Activated CD4-positive, alpha-beta T cell treated with anti-CD3 and anti-CD28 coated beads for 36 hours (primary cell): ENCODE measurements around the gene ZNF503. TPM values are rescaled to one million over a fixed set of nuclear protein-coding genes. Genes with fewer than 3 reads are reported as not detected.

Experiments
- ATAC-seq: fragments of 200-7000 bp; cut with Tn5 transposase; one replicate; pipeline ENCODE4 v1.10.0; 2021; ENCODE audit warnings: mild to moderate bottlenecking, moderate library complexity
- CTCF ChIA-PET: fragments of 350-600 bp; sonication (Branson Sonifier 250); formaldehyde crosslinking; loops from one replicate; lab custom pipeline; 2021; ENCODE audit warnings: antibody characterized with exemption; lab: Charles Lee
- POLR2A ChIA-PET: fragments of 350-600 bp; sonication (Branson Sonifier 250); formaldehyde crosslinking; loops from one replicate; lab custom pipeline; 2021; ENCODE audit warnings: antibody characterized with exemption, inconsistent platforms; lab: Charles Lee
- DNase-seq: peaks from one replicate; pipeline ENCODE4 v3.0.0-alpha.2; 2020
- H3K27ac Mint-ChIP-seq: one replicate; pipeline ENCODE4 v1.8.0; 2021; ENCODE audit warnings: mixed read lengths
- H3K27me3 Mint-ChIP-seq: one replicate; pipeline ENCODE4 v1.8.0; 2021; ENCODE audit warnings: mixed read lengths
- H3K36me3 Mint-ChIP-seq: one replicate; pipeline ENCODE4 v1.8.0; 2021; ENCODE audit warnings: low read depth, mixed read lengths
- H3K4me1 Mint-ChIP-seq: one replicate; pipeline ENCODE4 v1.8.0; 2021; ENCODE audit warnings: mixed read lengths
- H3K4me3 Mint-ChIP-seq: one replicate; pipeline ENCODE4 v1.8.0; 2021; ENCODE audit warnings: mild to moderate bottlenecking, moderate library complexity, mixed read lengths
- H3K9me3 Mint-ChIP-seq: one replicate; pipeline ENCODE4 v1.8.0; 2021; ENCODE audit warnings: low read depth, mixed read lengths
- intact Hi-C, 2 experiments: fragments of 100-400 bp; cut with DNase I in 1 of 2; cut with micrococcal nuclease in 1 of 2; formaldehyde crosslinking; loops; one replicate each; pipeline versions ENCODE4 v1.14.2 to v1.15.1; 2022 to 2024; cut with DNase I, micrococcal nuclease
- total RNA-seq, 2 experiments: library from RNA; stranded (reverse); gene quantifications; one replicate each; pipeline ENCODE4 v1.2.3, GENCODE V29; 2021

ZNF503 gene
- total RNA-seq, 2 experiments from 2014 or later = 0.40 to 0.46 TPM

DNA sequence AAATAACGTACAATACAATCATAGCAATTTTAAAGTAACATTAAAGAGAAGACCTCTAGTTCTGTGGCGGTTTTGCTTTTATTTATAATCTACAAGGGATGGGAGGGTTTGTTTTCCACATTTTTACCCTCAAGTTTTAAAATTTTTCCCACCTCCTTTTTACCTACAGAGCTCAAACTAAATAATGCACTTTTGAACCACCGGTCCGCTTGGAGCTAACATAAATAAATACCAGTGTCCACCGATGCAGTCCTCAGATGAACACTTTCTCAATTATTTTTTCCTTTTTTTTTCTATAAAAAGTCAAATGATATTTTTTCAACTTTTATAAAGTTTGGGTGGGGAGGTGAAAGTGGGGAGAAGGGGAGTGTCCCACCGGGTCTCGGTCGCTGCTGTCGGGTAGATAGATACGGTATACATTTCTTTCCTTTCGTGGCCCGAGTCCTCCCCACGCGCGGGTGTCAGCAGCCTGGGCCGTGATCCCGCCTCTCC, 3.3 kb downstream of the ZNF503 start:
- Mint-ChIP-seq H3K9me3 (no peaks in the 10 kb centered on the region), H3K4me1 (peaks cover 20% of the 10 kb centered on the region), H3K36me3 (no peaks in the 10 kb centered on the region), H3K27me3 (peaks cover 54% of the 10 kb centered on the region), H3K4me3 (no peak overlapping the region), H3K27ac (no peak overlapping the region)
- ATAC-seq (no peak), DNase-seq (no peak)
- intact Hi-C loops = loop anchor here in 1 of 2 experiments (5.0 to 10.0 kb wide), 4 partner anchors 517 to 1714 kb away; no protein-coding TSS in a partner anchor
- ChIA-PET POLR2A (no interaction called here), CTCF (no interaction called here)

DNA sequence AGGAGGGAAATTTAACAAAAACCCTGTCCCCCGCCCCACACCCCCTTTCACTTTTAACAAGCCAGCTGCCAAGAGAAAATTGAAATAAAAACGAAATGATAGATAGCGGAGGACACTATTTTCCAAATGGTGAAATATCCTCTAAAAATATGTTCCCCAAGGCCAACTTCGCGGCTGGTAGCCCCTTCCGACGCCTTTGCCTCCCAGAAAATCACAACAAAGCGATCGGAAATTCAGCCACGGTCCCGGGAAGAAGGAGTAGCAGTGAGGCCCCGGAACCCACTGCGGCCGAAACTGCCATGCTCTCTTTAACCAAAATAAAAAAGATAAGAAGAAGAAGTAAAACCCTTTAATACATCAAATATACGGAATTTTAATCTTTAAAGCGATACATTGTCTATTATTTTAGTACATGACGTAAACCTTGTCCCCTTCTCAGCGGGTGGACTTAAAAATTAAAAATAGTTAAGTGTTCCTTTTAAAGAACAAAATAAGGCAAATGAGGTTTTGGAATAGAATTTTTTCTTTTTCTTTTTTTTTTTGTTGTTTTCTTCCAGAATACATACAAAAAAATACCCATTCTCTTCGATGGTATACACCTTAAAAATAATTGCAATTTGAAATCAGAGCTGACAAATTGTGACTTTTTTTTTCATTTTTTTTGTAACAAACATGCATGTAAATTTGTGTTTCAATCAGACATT, 3.9 kb downstream of the ZNF503 start:
- no peak overlapping the region for H3K4me3 Mint-ChIP-seq
- H3K27me3 Mint-ChIP-seq = peaks cover 51% of the 10 kb centered on the region
- H3K36me3 Mint-ChIP-seq = no peaks in the 10 kb centered on the region
- no peaks in the 10 kb centered on the region for H3K9me3 Mint-ChIP-seq
- no peak for DNase-seq
- CTCF ChIA-PET = no interaction called here
- no peak for ATAC-seq
- peaks cover 15% of the 10 kb centered on the region for H3K4me1 Mint-ChIP-seq
- no peak overlapping the region for H3K27ac Mint-ChIP-seq
- POLR2A ChIA-PET = no interaction called here
- intact Hi-C loops = loop anchor here in 1 of 2 experiments (5.0 to 10.0 kb wide), 4 partner anchors 517 to 1715 kb away; no protein-coding TSS in a partner anchor

DNA sequence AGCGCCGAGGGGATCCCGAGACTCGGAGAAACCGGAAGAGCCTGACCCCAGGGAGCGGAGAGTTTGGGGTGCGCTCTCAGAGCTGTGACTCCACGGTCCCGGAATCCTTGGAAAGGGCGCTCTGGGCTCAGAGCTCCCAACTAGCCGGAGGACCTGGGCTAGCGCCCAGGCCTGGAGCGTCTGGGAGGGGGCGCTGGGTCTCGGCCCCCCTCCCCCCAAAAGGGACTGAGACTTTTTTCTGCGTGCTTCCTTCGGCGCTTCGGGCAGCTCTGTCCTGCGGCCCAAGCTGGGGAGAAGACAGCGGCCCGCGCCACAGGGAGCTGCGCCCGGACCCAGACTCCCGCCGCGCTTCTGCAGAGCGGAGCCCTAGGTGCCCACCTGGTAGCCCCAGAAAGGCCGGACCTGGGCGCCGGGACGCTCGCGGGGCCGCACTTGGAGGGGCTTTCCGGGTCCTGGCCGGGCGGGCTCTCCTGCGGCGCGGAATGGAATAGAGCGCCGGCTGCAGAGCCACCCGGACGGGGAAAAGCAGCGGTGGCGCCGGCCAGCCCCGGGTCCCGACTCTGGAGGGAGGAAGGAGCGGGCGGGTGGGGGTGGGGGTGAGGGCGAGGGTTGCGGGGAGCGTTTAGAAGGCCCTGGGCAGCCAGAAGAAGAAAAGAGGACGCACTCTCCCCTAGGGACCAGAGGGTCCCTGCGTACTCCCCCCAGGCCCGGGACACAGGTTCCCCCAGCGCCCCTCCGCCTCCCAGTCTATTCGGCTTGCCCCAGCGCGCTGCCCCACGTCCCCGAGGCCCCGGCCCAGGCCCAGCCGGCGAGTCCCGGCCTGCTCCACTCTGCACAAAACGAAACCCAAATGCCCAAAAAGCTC, 4.7 kb downstream of the ZNF503 start:
- H3K36me3 Mint-ChIP-seq = no peaks in the 10 kb centered on the region
- H3K4me1 Mint-ChIP-seq = peaks cover 10% of the 10 kb centered on the region
- H3K9me3 Mint-ChIP-seq = no peaks in the 10 kb centered on the region
- POLR2A ChIA-PET = no interaction called here
- no peak for DNase-seq
- intact Hi-C loops = loop anchor here in 1 of 2 experiments (5.0 to 10.0 kb wide), 4 partner anchors 518 to 1715 kb away; no protein-coding TSS in a partner anchor
- CTCF ChIA-PET = interaction anchor here (0.7 to 1.2 kb wide), 2 partner anchors 11 to 46 kb away, joined by 3 to 4 read pairs; no protein-coding TSS in a partner anchor
- ATAC-seq = no peak
- H3K27ac Mint-ChIP-seq = no peak overlapping the region
- H3K27me3 Mint-ChIP-seq = peaks cover 51% of the 10 kb centered on the region
- H3K4me3 Mint-ChIP-seq = no peak overlapping the region

DNA sequence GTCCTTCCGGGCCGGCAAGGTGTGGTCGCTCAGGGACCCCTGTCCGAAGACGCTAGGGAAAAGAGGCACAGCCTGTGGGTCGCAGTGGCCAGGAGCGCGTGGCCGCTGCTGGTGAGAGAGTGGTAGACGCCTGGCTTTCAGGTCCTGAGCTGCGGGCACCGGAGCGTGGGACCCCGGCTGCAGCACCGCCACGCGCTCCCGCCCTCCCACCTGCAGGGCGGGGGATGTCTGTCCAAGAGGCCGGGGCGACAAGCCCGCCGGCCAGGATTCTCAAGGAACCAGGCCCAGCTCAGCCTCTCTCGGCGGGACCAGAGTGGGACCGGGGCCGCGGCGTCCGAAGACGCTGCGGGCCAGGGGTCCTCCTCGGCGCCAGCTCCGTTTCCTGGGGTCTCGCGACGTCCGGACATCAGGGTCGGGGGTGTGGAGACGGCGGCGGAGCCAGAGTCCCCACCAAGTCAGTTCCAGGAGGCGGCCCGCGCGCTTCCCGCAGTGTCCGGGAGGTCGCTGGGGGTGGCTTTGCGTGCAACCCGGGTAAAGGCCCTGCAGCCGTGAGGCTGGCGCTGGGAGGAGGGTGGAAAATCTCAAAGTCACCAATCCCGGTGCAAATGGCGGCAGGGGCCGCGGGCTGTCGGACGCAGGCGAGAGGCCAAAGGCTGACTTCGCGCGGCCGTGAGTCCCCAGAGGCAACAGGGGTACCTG, 5.5 kb downstream of the ZNF503 start:
- no peaks in the 10 kb centered on the region for H3K36me3 Mint-ChIP-seq
- no peak overlapping the region for H3K4me3 Mint-ChIP-seq
- ChIA-PET CTCF (interaction anchor here (0.6 to 1.2 kb wide), 7 partner anchors 10 to 266 kb away, joined by 3 to 5 read pairs (median 3); no protein-coding TSS in a partner anchor), POLR2A (no interaction called here)
- peaks cover 10% of the 10 kb centered on the region for H3K4me1 Mint-ChIP-seq
- no peak for DNase-seq
- no peak overlapping the region for H3K27ac Mint-ChIP-seq
- H3K9me3 Mint-ChIP-seq = no peaks in the 10 kb centered on the region
- intact Hi-C loops = loop anchor here in 1 of 2 experiments (5.0 to 10.0 kb wide), 4 partner anchors 519 to 1716 kb away; no protein-coding TSS in a partner anchor
- no peak for ATAC-seq
- H3K27me3 Mint-ChIP-seq = peaks cover 56% of the 10 kb centered on the region

DNA sequence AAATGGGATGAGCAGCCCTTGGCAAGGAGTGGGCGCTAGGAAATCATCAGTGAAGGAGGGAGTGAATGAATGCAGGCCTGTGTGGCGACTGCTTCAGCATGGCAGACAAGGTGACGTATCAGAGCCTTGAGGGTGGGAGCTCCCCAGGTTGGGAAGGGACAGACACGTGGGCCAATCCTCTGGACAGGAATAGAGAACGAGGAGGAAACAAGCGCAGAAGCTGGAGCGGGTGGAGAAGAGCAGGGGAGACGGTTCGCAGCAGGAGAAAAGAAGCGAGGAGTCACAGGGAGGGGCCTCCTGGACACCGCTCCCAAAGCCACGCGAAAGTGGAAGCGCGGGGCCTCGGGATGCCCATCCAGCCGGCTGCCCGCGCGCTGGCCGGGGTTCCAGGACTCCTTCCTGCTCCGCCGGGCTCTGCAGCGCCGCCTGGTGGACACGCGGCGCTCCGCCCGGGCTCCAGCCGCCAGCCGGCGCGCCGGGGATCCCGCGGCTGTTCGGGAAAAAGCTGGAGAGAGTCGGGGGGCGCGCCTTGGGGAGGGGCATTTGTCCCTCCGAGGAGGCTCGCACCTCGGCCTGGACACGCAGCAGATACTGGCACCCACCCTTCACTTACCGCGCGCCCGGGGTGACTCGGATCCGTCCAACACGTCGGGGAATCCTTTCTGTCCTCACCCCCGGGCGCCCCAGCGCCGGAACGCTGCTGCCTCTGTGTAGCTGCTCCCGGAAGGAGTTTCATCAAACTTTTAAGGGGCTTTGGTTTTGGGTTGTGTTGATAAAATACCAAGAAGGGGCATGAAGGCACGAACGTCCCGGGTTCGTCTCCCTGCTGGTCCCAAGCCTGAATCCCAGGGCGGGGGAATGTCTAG, 6.3 kb downstream of the ZNF503 start:
- CTCF ChIA-PET = interaction anchor here (0.5 to 1.2 kb wide), 6 partner anchors 9 to 266 kb away, joined by 3 to 5 read pairs (median 3); no protein-coding TSS in a partner anchor
- Mint-ChIP-seq H3K36me3 (no peaks in the 10 kb centered on the region), H3K4me3 (no peak overlapping the region), H3K9me3 (no peaks in the 10 kb centered on the region), H3K27me3 (peaks cover 48% of the 10 kb centered on the region), H3K4me1 (peaks cover 7% of the 10 kb centered on the region), H3K27ac (no peak overlapping the region)
- intact Hi-C loops = loop anchor here in 1 of 2 experiments (5.0 to 10.0 kb wide), 4 partner anchors 520 to 1717 kb away; no protein-coding TSS in a partner anchor
- DNase-seq (peak; percentile 65), ATAC-seq (peak; percentile 51)
- POLR2A ChIA-PET = no interaction called here

DNA sequence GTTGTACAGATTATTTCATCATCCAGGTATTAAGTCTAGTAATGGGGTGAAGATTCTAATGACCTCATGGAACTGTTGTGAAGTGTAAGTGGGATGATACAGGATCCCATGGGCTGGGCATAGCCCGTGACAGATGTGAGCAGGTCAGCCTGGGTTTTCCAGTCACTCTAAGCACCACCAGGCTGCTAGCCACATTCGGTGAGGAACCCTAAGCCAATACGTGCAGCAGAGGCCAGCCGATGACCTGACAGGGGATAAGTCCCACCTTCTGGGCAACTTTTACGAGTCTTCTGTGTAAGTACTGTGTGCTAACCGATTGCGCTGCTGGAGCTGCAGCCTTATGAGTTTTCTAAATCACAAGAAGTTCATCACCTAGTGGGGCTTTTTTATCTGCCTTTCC, 7.3 kb downstream of the ZNF503 start:
- ATAC-seq = no peak
- no peak overlapping the region for H3K4me3 Mint-ChIP-seq
- CTCF ChIA-PET = interaction anchor here (0.9 kb wide), 1 partner anchor 15 kb away, joined by 4 read pairs; no protein-coding TSS in a partner anchor
- H3K27me3 Mint-ChIP-seq = peaks cover 46% of the 10 kb centered on the region
- POLR2A ChIA-PET = no interaction called here
- H3K36me3 Mint-ChIP-seq = no peaks in the 10 kb centered on the region
- H3K4me1 Mint-ChIP-seq = peaks cover 5% of the 10 kb centered on the region
- intact Hi-C loops = loop anchor here in 1 of 2 experiments (10.0 kb wide), 1 partner anchor 521 kb away; no protein-coding TSS in a partner anchor
- H3K27ac Mint-ChIP-seq = no peak overlapping the region
- no peaks in the 10 kb centered on the region for H3K9me3 Mint-ChIP-seq
- DNase-seq = no peak

DNA sequence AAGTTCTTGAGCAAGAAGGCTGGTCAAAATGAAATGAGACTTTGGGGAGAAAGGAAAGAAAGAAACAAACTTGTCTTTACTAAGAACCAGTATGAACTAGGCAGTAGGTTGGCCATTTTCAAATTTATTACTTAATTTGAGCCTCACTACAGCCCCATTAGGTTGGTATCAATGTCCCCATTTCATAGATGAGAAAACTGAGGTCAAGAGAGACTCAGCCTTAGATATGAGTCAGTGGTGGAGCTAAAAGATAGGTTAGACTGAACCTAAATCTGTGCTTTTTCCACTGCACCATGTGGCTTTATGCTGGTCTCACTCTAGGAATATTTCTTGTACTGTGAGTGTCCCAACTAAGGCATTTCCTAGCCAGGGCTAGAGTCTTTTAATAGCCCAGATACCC, 8.8 kb downstream of the ZNF503 start:
- Mint-ChIP-seq H3K36me3 (no peaks in the 10 kb centered on the region), H3K27ac (no peak overlapping the region), H3K4me1 (peaks cover 5% of the 10 kb centered on the region), H3K9me3 (no peaks in the 10 kb centered on the region), H3K27me3 (peaks cover 43% of the 10 kb centered on the region), H3K4me3 (no peak overlapping the region)
- CTCF ChIA-PET = interaction anchor here (1.0 kb wide), 1 partner anchor 28 kb away, joined by 3 read pairs; no protein-coding TSS in a partner anchor
- no peak for ATAC-seq
- intact Hi-C loops = loop anchor here in 1 of 2 experiments (10.0 kb wide), 1 partner anchor 522 kb away; no protein-coding TSS in a partner anchor
- DNase-seq = no peak
- POLR2A ChIA-PET = no interaction called here

DNA sequence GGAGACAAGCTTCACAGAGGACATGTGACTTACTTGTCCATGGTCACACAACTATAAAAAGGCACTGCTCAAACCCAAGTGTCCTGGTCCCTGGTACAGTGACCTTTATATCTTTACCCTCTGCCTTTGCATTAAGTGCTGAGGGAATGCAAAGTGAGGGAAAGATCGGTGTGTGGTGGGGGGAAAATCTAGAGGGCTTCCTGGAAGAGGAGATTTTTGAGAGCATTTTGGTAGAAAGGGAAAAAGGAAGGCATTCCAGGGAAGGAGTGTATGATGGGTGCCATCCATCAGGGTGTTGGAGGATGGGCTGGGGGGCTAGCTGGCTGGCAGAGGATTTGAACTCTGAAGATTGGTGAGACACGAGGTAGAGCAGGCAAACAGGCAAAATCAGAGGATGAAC, 9.3 kb downstream of the ZNF503 start:
- Mint-ChIP-seq H3K4me1 (peaks cover 5% of the 10 kb centered on the region), H3K36me3 (no peaks in the 10 kb centered on the region), H3K27me3 (peaks cover 42% of the 10 kb centered on the region), H3K4me3 (no peak overlapping the region), H3K27ac (no peak overlapping the region), H3K9me3 (no peaks in the 10 kb centered on the region)
- CTCF ChIA-PET = interaction anchor here (1.0 kb wide), 1 partner anchor 28 kb away, joined by 3 read pairs; no protein-coding TSS in a partner anchor
- POLR2A ChIA-PET = no interaction called here
- DNase-seq (no peak), ATAC-seq (no peak)
- intact Hi-C loops = loop anchor here in 1 of 2 experiments (10.0 kb wide), 1 partner anchor 523 kb away; no protein-coding TSS in a partner anchor

DNA sequence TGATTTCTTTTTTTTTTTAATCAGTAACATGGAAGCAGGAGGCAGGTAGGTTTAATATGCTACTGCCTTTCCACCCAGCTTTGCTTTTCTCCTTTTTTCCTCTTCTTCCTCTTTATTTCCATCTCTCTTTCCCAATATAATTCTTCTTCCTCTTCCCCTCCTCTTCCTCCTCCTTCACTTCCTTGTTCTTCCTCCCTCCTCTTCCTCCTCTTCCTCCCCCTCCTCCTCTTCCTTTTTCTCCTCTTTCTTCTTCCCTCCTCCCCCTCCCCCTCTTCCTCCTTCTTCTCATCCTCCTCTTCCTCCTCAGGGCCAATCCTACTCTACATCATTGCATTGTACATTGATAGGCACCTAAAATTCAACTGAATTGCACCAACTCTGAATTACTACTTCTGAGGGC, 11.4 kb downstream of the ZNF503 start:
- CTCF ChIA-PET = no interaction called here
- Mint-ChIP-seq H3K36me3 (no peaks in the 10 kb centered on the region), H3K27me3 (peaks cover 49% of the 10 kb centered on the region), H3K4me3 (no peak overlapping the region), H3K9me3 (no peaks in the 10 kb centered on the region), H3K27ac (no peak overlapping the region), H3K4me1 (peaks cover 5% of the 10 kb centered on the region)
- POLR2A ChIA-PET = no interaction called here
- DNase-seq (no peak), ATAC-seq (no peak)
- intact Hi-C loops = loop anchor here in 1 of 2 experiments (10.0 kb wide), 1 partner anchor 525 kb away; no protein-coding TSS in a partner anchor

DNA sequence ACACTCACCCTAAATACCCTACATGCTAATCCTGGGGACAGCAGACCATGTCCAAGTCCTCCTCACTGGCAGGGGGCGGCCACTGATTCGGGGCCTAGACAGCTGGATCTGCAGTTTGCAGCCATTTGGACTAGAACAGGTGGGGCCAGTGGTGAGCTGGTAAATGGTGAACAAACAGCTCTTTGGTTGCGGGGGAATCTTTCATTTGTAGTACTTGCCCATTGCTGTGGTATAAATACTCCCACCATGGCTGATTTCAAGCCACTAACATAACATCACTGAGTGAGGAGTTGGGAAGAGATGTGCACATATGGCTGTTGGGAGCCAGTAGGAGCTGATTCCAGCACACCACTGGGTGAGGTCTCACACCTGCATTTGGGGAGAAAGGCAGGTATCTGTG, 13.5 kb downstream of the ZNF503 start:
- ATAC-seq (no peak), DNase-seq (no peak)
- Mint-ChIP-seq H3K27me3 (peaks cover 39% of the 10 kb centered on the region), H3K9me3 (no peaks in the 10 kb centered on the region), H3K27ac (no peak overlapping the region), H3K4me3 (no peak overlapping the region), H3K4me1 (no peaks in the 10 kb centered on the region), H3K36me3 (no peaks in the 10 kb centered on the region)
- ChIA-PET POLR2A (no interaction called here), CTCF (interaction anchor here (0.8 kb wide), 1 partner anchor 91 kb away, joined by 3 read pairs; no protein-coding TSS in a partner anchor)
- intact Hi-C loops = no loop called here
